DMS 273 (cell line): ENCODE data around the gene ZNF630.
A peak's percentile ranks its signal among the peaks of the same experiment; 100 is the strongest.

Experiments
- DNase-seq: peaks from one replicate; lab custom pipeline; 2025; ENCODE audit not compliant: unreplicated experiment; lab: John Stamatoyannopoulos, UW

The ZNF630 gene

GRCh38 chrX:48071064-48071985 is at the start of gene ZNF630:
Gene ZNF630 (minus strand): TSS chrX:48071640. CDS start chrX:48066886, 4,754 bp downstream.
- peak; percentile 70 for DNase-seq

- DNase-seq = no peak
Measured at GRCh38 chrX:48107717-48108116, 36.3 kb upstream of the ZNF630 start.

GRCh38 chrX:48102874-48103374 is 31.5 kb upstream of the ZNF630 start:
- DNase-seq = no peak

GRCh38 chrX:48101443-48101842 is 30.0 kb upstream of the ZNF630 start:
- no peak for DNase-seq

- peak; percentile 36 for DNase-seq
Measured at GRCh38 chrX:48092558-48092957, 21.1 kb upstream of the ZNF630 start.

GRCh38 chrX:48090123-48090522 is 18.7 kb upstream of the ZNF630 start:
- DNase-seq = peak; percentile 6

GRCh38 chrX:48086082-48086481 is 14.6 kb upstream of the ZNF630 start:
- no peak for DNase-seq

- no peak for DNase-seq
Measured at GRCh38 chrX:48083706-48084105, 12.3 kb upstream of the ZNF630 start.

GRCh38 chrX:48083212-48083611 is 11.8 kb upstream of the ZNF630 start:
- peak; percentile 74 for DNase-seq

- DNase-seq = no peak
Measured at GRCh38 chrX:48076343-48076742, 4.9 kb upstream of the ZNF630 start.

- no peak for DNase-seq
Measured at GRCh38 chrX:48071986-48072605, 656 bp upstream of the ZNF630 start.

- DNase-seq = peak; percentile 9
Measured at GRCh38 chrX:48068096-48068887, 3.1 kb downstream of the ZNF630 start.

- no peak for DNase-seq
Measured at GRCh38 chrX:48064261-48064660, 7.2 kb downstream of the ZNF630 start.

- DNase-seq = no peak
Measured at GRCh38 chrX:48059296-48059639, 12.2 kb downstream of the ZNF630 start.

GRCh38 chrX:48058621-48059295 is 12.7 kb downstream of the ZNF630 start:
- DNase-seq = no peak

- no peak for DNase-seq
Measured at GRCh38 chrX:48046846-48047245, 24.6 kb downstream of the ZNF630 start.

- no peak for DNase-seq
Measured at GRCh38 chrX:48045410-48046311, 25.8 kb downstream of the ZNF630 start.

GRCh38 chrX:48043056-48043455 is 28.4 kb downstream of the ZNF630 start:
- DNase-seq = no peak

GRCh38 chrX:48035891-48036290 is 35.5 kb downstream of the ZNF630 start:
- DNase-seq = no peak
